UCSD-AML1 (cell line): ENCODE results near the gene CPSF2.

Experiments used
- DNase-seq: peaks from one replicate; lab custom pipeline; 2025; ENCODE audit not compliant: unreplicated experiment; lab: John Stamatoyannopoulos, UW

Gene CPSF2

GRCh38 chr14:92121670-92122350, at the start of gene CPSF2, which contains the start of gene NDUFB1:
Gene CPSF2, plus strand, starts transcription at chr14:92121969. Its CDS starts 9,016 bp downstream, at chr14:92130985.
Gene NDUFB1, minus strand, starts transcription at chr14:92121706. Its CDS starts 4,069 bp downstream, at chr14:92117637.
- DNase-seq, result peak; percentile 87

DNA sequence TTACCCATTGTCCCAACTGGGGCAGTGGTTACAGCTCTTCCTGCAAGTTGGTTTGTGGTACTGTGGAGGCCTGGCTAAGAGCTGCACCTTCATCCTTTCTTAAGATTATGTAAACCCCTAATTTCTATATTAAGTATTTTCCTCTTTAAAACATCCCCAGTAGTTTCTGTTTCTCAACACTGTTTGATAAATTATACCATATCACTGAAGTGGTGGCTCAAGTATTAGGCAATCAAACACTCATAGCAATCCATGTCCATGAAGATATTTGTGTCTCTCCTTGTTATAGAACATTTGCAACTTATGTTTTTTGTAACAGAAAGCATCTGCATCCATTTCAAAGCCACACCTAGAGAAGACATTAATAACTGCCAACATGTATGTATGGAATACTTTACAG, 47.2 kb upstream of the CPSF2 start:
- no peak for DNase-seq

DNA sequence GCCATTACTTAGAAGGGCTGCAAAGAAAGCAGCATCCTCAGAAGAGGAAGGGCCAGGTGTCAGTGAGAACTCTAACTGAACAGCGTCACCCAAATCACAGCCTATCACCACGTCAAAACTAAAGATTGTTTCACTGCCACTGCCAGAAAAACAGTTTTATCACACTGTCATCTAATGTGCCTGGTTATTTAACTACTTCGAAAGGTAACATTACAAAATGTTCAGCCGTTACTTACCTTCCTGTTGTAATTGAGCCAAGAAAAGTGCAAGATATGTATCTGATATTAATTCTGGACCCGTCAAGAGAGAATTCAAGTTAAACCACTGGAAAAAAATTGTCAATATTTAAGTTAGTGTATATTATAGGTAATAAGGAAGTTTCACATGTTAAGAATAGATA, 33.3 kb upstream of the CPSF2 start:
- no peak for DNase-seq

- DNase-seq, result no peak
These were observed 28.4 kb upstream of the CPSF2 start for GRCh38 chr14:92093320-92093719.

- DNase-seq, result no peak
These were observed 22.0 kb upstream of the CPSF2 start for GRCh38 chr14:92099802-92100201.

- DNase-seq, result no peak
These were observed 18.3 kb upstream of the CPSF2 start for GRCh38 chr14:92103363-92103989.

GRCh38 chr14:92105073-92105892, 16.5 kb upstream of the CPSF2 start:
- no peak for DNase-seq

- DNase-seq, result peak; percentile 77
These were observed 16.0 kb upstream of the CPSF2 start for GRCh38 chr14:92105893-92106142.

- DNase-seq, result peak; percentile 94
These were observed 15.4 kb upstream of the CPSF2 start, which contains the start of gene ATXN3 for GRCh38 chr14:92106143-92106926. Gene ATXN3, minus strand, starts transcription at chr14:92106582. Its CDS starts 30 bp downstream, at chr14:92106552.

GRCh38 chr14:92108345-92109254, 13.2 kb upstream of the CPSF2 start:
- no peak for DNase-seq

GRCh38 chr14:92109490-92109889, 12.3 kb upstream of the CPSF2 start:
- no peak for DNase-seq

GRCh38 chr14:92121207-92121669, 531 bp upstream of the CPSF2 start:
- no peak for DNase-seq

- no peak for DNase-seq
These were observed 545 bp downstream of the CPSF2 start for GRCh38 chr14:92122351-92122677.

DNA sequence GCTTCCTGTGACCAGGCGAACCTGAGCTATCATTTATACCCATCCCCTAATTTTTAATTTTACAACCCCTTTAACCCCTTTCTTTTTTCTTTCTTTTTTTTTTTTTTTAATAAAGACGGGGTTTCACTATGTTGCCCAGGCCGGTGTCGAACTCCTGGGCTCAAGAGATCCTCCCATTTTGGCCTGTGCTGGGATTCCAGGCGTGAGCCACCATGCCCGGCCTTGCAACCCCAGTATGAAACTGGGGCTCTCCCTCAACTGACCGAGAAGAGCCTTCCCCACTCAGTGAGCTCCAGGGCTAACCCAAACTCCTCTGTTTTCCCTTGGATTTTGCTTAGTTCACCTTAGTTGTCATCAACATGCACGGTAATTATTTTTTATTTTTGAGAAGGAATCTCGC, 992 bp downstream of the CPSF2 start:
- DNase-seq, result no peak

- no peak for DNase-seq
These were observed 12.7 kb downstream of the CPSF2 start for GRCh38 chr14:92134456-92134855.

GRCh38 chr14:92135269-92135668, 13.5 kb downstream of the CPSF2 start:
- no peak for DNase-seq

- no peak for DNase-seq
These were observed 21.5 kb downstream of the CPSF2 start for GRCh38 chr14:92143309-92143708.

DNA sequence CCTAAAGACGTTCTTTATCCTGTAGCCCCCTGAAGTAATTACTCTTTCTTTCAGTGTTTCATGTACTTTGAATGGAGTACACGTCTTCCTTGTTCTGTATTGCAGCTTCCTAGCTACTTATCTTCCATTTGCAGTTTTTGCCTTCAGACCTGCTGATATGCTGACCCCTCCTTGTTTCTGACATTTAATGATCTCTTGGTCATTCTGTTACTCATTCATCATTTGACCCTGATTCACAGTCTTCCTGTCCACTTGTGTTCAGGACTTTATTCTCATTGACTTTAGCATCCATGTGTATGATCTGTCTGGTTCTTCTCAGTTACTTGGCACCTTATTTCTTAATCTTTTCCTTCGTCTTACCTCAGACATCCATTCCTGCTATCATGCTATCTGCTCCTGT, 22.2 kb downstream of the CPSF2 start:
- DNase-seq, result no peak

- no peak for DNase-seq
These were observed 22.9 kb downstream of the CPSF2 start for GRCh38 chr14:92144708-92145107.

- no peak for DNase-seq
These were observed 31.8 kb downstream of the CPSF2 start for GRCh38 chr14:92153581-92153980.
